Uterus (tissue), 2 donors: Measurements from ENCODE around the gene TMCO1.

Experiments used
- CTCF ChIP-seq, 4 experiments: fragments of 200-600 bp in 2 of 4; fragments of 450-650 bp in 2 of 4; sonication (generic) in 2 of 4; IDR thresholded peaks; one replicate each; pipeline ENCODE4 v1.5.1; 2016 to 2019; ENCODE audit warnings: antibody characterized with exemption in 4 of 4, mild to moderate bottlenecking in 2 of 4, moderate library complexity in 1 of 4
- POLR2A ChIP-seq, 2 donors: fragments of 450-650 bp; IDR thresholded peaks; one replicate each; pipeline ENCODE4 v1.6.1; 2016; ENCODE audit warnings: antibody characterized with exemption in 2 of 2, mild to moderate bottlenecking in 1 of 2, moderate library complexity in 1 of 2

GRCh38 chr1:165698761-165699052 is 70.0 kb downstream of the TMCO1 start:
- TF ChIP-seq CTCF (IDR thresholded peaks at IDR 0.05) (peak in 1 of 4 experiments; percentile 2), POLR2A (IDR thresholded peaks at IDR 0.05) (no peak)
